ENCODE results near the gene MYL11. TPM values are rescaled to one million over a fixed set of nuclear protein-coding genes. Genes with fewer than 3 reads are reported as not detected.

Gene MYL11
- total and polyA plus RNA-seq, 4 donors: 0.70 TPM; not detected in 3

- DNase-seq (ENCODE audit: low spot score): no peak
- H3K27ac ChIP-seq (ENCODE audit: low read depth in 1 of 2, low read length in 2 of 2): peak overlapping the region; percentile 43 to 84
- no peak overlapping the region for H3K9ac ChIP-seq (ENCODE audit: low read depth in 1 of 2, low read length in 2 of 2)
Observed at GRCh38 chr16:30401768-30402425, 27.3 kb downstream of the MYL11 start.

More at GRCh38 chr16:30401768-30402425, 27.3 kb downstream of the MYL11 start:
- TF ChIP-seq GABPA (IDR thresholded peaks at IDR 0.05 in 1 of 2, conservative IDR thresholded peaks at IDR 0.05 in 1 of 2): no peak
- no peak for TF ChIP-seq EGR1 (IDR thresholded peaks at IDR 0.05; ENCODE audit: low read depth in 2 of 2)
- TF ChIP-seq, protein P1, sequence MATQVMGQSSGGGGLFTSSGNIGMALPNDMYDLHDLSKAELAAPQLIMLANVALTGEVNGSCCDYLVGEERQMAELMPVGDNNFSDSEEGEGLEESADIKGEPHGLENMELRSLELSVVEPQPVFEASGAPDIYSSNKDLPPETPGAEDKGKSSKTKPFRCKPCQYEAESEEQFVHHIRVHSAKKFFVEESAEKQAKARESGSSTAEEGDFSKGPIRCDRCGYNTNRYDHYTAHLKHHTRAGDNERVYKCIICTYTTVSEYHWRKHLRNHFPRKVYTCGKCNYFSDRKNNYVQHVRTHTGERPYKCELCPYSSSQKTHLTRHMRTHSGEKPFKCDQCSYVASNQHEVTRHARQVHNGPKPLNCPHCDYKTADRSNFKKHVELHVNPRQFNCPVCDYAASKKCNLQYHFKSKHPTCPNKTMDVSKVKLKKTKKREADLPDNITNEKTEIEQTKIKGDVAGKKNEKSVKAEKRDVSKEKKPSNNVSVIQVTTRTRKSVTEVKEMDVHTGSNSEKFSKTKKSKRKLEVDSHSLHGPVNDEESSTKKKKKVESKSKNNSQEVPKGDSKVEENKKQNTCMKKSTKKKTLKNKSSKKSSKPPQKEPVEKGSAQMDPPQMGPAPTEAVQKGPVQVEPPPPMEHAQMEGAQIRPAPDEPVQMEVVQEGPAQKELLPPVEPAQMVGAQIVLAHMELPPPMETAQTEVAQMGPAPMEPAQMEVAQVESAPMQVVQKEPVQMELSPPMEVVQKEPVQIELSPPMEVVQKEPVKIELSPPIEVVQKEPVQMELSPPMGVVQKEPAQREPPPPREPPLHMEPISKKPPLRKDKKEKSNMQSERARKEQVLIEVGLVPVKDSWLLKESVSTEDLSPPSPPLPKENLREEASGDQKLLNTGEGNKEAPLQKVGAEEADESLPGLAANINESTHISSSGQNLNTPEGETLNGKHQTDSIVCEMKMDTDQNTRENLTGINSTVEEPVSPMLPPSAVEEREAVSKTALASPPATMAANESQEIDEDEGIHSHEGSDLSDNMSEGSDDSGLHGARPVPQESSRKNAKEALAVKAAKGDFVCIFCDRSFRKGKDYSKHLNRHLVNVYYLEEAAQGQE (IDR thresholded peaks at IDR 0.05): peak; percentile 42
- TF ChIP-seq FOXA2 (IDR thresholded peaks at IDR 0.05): peak; percentile 86
- TF ChIP-seq CTCF (IDR thresholded peaks at IDR 0.05; ENCODE audit: low read depth, low read length, missing input control): no peak
- TF ChIP-seq HNF4A (conservative IDR thresholded peaks at IDR 0.05): peak; percentile 82 to 91
- TF ChIP-seq NR2F2 (IDR thresholded peaks at IDR 0.05): no peak
- TF ChIP-seq ZBTB33 (IDR thresholded peaks at IDR 0.05): peak; percentile 65
- peak in 1 of 2 donors; percentile 64 for TF ChIP-seq JUND (IDR thresholded peaks at IDR 0.05)
- peak; percentile 34 for TF ChIP-seq MAX (IDR thresholded peaks at IDR 0.05)
- TF ChIP-seq RXRA (IDR thresholded peaks at IDR 0.05): peak; percentile 56 to 78
- TF ChIP-seq YY1 (IDR thresholded peaks at IDR 0.05): peak; percentile 56
- peak; percentile 94 for TF ChIP-seq SP1 (IDR thresholded peaks at IDR 0.05)
- TF ChIP-seq TAF1 (conservative IDR thresholded peaks at IDR 0.05): no peak
- TF ChIP-seq ATF3 (IDR thresholded peaks at IDR 0.05): peak; percentile 25
- peak; percentile 89 for TF ChIP-seq FOXA1 (IDR thresholded peaks at IDR 0.05)
- TF ChIP-seq HNF4G (IDR thresholded peaks at IDR 0.05): peak; percentile 66
- TF ChIP-seq RAD21 (IDR thresholded peaks at IDR 0.05): peak in 1 of 2 donors; percentile 21
- Histone ChIP-seq H3K4me1 (ENCODE audit: control insufficient read depth in 4 of 4, insufficient read depth in 4 of 4, low read length in 3 of 4) (peaks cover 6 to 25% (median 17%) of the 10 kb centered on the region in 4 donors), H3K9me3 (ENCODE audit: control insufficient read depth in 4 of 4, low read length in 3 of 4) (no peaks in the 10 kb centered on the region), H3K4me3 (ENCODE audit: low read depth in 1 of 3, low read length in 3 of 3) (no peak overlapping the region), H3K36me3 (ENCODE audit: control insufficient read depth in 4 of 4, insufficient read depth in 3 of 4, low read depth in 1 of 4, low read length in 3 of 4) (peaks cover 0 to 3% (median 1%) of the 10 kb centered on the region in 4 donors), H3K27me3 (ENCODE audit: control insufficient read depth in 4 of 4, insufficient read depth in 4 of 4, low read length in 3 of 4) (no peaks in the 10 kb centered on the region)
- 64% methylated on average over 8 of the region's 8 CpGs for WGBS

Measured in liver (tissue), 9 donors.